Hepatocyte (in vitro differentiated cells): ENCODE data around the gene MLIP. TPM values are rescaled to one million over a fixed set of nuclear protein-coding genes. Genes with fewer than 3 reads are reported as not detected.

ENCODE experiments used
- DNase-seq: peaks from one replicate; pipeline ENCODE4 v3.0.0-alpha.2; 2016; ENCODE audit warnings: low spot score
- H2AFZ ChIP-seq: fragments of 200-600 bp; sonication (generic); 2 replicates; pipeline ENCODE4 v1.6.0; 2016; ENCODE audit warnings: antibody characterized with exemption, mild to moderate bottlenecking
- H3K27ac ChIP-seq: fragments of 200-600 bp; sonication (generic); 2 replicates; pipeline ENCODE4 v1.5.1; 2016; ENCODE audit warnings: mild to moderate bottlenecking
- H3K27me3 ChIP-seq: fragments of 200-600 bp; sonication (generic); 2 replicates; pipeline ENCODE4 v1.6.1; 2016
- H3K36me3 ChIP-seq: fragments of 200-600 bp; sonication (generic); replicated peaks from 2 replicates; pipeline ENCODE4 v1.5.1; 2016; ENCODE audit warnings: low read depth; ENCODE audit not compliant: insufficient read depth
- H3K4me1 ChIP-seq: fragments of 200-600 bp; sonication (generic); 2 replicates; pipeline ENCODE4 v1.5.1; 2016; ENCODE audit warnings: mild to moderate bottlenecking, moderate library complexity; ENCODE audit not compliant: insufficient read depth
- H3K4me2 ChIP-seq: fragments of 200-600 bp; sonication (generic); 2 replicates; pipeline ENCODE4 v1.6.0; 2016
- H3K4me3 ChIP-seq: fragments of 200-600 bp; sonication (generic); 2 replicates; pipeline ENCODE4 v1.5.1; 2016; ENCODE audit warnings: mild to moderate bottlenecking
- H3K79me2 ChIP-seq: fragments of 200-600 bp; sonication (generic); 2 replicates; pipeline ENCODE4 v1.6.0; 2017; ENCODE audit warnings: mild to moderate bottlenecking
- H3K9me2 ChIP-seq: fragments of 200-600 bp; sonication (generic); replicated peaks from 2 replicates; pipeline ENCODE4 v1.6.0; 2017; ENCODE audit warnings: mild to moderate bottlenecking; ENCODE audit not compliant: insufficient read depth
- H3K9me3 ChIP-seq: fragments of 200-600 bp; sonication (generic); 2 replicates; pipeline ENCODE4 v1.5.1; 2016; ENCODE audit warnings: low read depth, mild to moderate bottlenecking
- H4K20me1 ChIP-seq: fragments of 200-600 bp; sonication (generic); 2 replicates; pipeline ENCODE4 v1.6.0; 2016; ENCODE audit warnings: mild to moderate bottlenecking; ENCODE audit not compliant: insufficient read depth, poor library complexity, severe bottlenecking
- EZH2 ChIP-seq: fragments of 200-600 bp; sonication (generic); IDR thresholded peaks from 2 replicates; pipeline ENCODE4 v1.6.1; 2016; ENCODE audit warnings: antibody characterized with exemption, mild to moderate bottlenecking, borderline replicate concordance
- EZH2phosphoT487 ChIP-seq: fragments of 200-600 bp; sonication (generic); IDR thresholded peaks from one replicate; pipeline ENCODE4 v1.6.1; 2018; ENCODE audit warnings: antibody characterized with exemption, mild to moderate bottlenecking, low read depth, moderate library complexity; ENCODE audit not compliant: unreplicated experiment, severe bottlenecking
- WGBS: methylation state at CpG from one replicate; pipeline ENCODE4 v1.1.6; 2016; ENCODE audit warnings: low lambda C conversion rate; ENCODE audit errors: missing lambda C conversion rate; 5-methylcytosine and 5-hydroxymethylcytosine counted together
- polyA plus RNA-seq: library from polyadenylated mRNA; unstranded; fragments of >200 nt; fragmentation: Nextera tagmentation; extraction: Ambion mirVana; gene quantifications from 2 replicates; pipeline ENCODE4 v1.2.1, GENCODE V29; 2016
- total RNA-seq: library from RNA; depleted of rRNA; stranded (reverse); fragments of >200 nt; gene quantifications from 2 replicates; pipeline ENCODE4 v1.2.3, GENCODE V29; 2014
- TF ChIP-seq, protein P1 (sequence below): fragments of 200-600 bp; sonication (generic); IDR thresholded peaks from 2 replicates; pipeline ENCODE4 v1.5.1; 2016; ENCODE audit warnings: antibody characterized with exemption, mild to moderate bottlenecking; ENCODE audit not compliant: poor library complexity

Gene MLIP
- total and polyA plus RNA-seq, 2 experiments from 2014 or later = 1.2 to 1.5 TPM

DNA sequence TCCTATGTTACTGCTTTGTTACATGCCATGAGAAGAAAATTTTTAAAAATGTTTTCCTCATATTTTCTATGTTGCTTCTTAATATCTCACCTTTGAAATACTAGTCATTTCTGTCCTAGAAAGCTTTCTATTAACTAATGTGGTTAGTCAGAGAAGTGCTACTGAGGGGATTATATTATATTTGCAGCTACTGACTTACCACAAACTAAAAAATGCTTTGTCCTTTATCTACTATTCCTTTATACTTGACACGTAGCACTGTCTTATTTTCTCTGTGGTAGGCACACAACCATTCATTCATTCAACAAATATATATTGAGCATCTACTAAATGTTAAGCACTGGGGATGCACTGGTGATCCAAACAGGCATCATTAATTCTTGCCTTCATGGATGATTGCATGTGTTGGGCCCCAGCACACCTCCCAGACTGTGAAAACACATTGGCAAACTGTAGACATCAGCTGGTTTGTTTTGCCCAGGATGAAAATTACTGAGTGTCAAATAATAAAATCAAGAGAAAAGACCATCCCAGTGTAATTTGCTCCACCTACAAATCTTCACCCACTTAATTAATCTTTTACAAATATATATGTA, 10.7 kb upstream of the MLIP start:
- Histone ChIP-seq H3K27me3 (no peaks in the 10 kb centered on the region), H3K4me2 (no peak overlapping the region), H3K27ac (no peak overlapping the region), H3K79me2 (no peaks in the 10 kb centered on the region), H3K9me2 (no peaks in the 10 kb centered on the region), H2AFZ (no peak overlapping the region), H3K9me3 (no peaks in the 10 kb centered on the region), H3K4me1 (no peaks in the 10 kb centered on the region), H3K36me3 (no peaks in the 10 kb centered on the region), H4K20me1 (no peaks in the 10 kb centered on the region), H3K4me3 (no peak overlapping the region)
- no peak for DNase-seq
- TF ChIP-seq EZH2phosphoT487 = no peak
- TF ChIP-seq, protein P1, sequence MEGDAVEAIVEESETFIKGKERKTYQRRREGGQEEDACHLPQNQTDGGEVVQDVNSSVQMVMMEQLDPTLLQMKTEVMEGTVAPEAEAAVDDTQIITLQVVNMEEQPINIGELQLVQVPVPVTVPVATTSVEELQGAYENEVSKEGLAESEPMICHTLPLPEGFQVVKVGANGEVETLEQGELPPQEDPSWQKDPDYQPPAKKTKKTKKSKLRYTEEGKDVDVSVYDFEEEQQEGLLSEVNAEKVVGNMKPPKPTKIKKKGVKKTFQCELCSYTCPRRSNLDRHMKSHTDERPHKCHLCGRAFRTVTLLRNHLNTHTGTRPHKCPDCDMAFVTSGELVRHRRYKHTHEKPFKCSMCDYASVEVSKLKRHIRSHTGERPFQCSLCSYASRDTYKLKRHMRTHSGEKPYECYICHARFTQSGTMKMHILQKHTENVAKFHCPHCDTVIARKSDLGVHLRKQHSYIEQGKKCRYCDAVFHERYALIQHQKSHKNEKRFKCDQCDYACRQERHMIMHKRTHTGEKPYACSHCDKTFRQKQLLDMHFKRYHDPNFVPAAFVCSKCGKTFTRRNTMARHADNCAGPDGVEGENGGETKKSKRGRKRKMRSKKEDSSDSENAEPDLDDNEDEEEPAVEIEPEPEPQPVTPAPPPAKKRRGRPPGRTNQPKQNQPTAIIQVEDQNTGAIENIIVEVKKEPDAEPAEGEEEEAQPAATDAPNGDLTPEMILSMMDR = no peak
- TF ChIP-seq EZH2 = no peak
- WGBS = 96% methylated on average over 1 of the region's 1 CpG

DNA sequence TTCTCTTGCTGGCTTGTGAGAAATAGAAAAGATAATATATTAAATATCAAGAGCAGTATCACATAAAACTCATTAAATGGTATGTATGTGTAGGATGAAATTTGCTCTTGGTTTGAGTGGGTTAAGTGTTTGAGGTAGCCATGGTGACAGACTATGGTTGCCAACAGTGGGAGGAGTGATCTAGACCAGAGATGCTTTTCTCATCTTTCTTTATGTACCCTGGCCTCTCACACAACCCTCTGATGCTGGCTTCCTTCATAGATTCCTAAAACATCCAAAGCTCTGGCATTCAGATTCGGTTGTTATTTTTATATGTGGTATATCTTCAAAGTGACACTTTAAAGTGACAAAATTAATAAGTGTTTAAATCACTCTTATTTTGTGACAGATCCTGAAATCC, 9.0 kb upstream of the MLIP start:
- H3K4me2 ChIP-seq = no peak overlapping the region
- 88% methylated on average over 1 of the region's 1 CpG for WGBS
- H3K27me3 ChIP-seq = no peaks in the 10 kb centered on the region
- no peak overlapping the region for H3K27ac ChIP-seq
- H3K9me2 ChIP-seq = no peaks in the 10 kb centered on the region
- H4K20me1 ChIP-seq = no peaks in the 10 kb centered on the region
- H3K79me2 ChIP-seq = no peaks in the 10 kb centered on the region
- no peaks in the 10 kb centered on the region for H3K4me1 ChIP-seq
- H3K9me3 ChIP-seq = no peaks in the 10 kb centered on the region
- DNase-seq = no peak
- no peak overlapping the region for H3K4me3 ChIP-seq
- H3K36me3 ChIP-seq = no peaks in the 10 kb centered on the region
- TF ChIP-seq EZH2phosphoT487 = no peak
- no peak for TF ChIP-seq EZH2
- TF ChIP-seq, protein P1 = no peak
- no peak overlapping the region for H2AFZ ChIP-seq

DNA sequence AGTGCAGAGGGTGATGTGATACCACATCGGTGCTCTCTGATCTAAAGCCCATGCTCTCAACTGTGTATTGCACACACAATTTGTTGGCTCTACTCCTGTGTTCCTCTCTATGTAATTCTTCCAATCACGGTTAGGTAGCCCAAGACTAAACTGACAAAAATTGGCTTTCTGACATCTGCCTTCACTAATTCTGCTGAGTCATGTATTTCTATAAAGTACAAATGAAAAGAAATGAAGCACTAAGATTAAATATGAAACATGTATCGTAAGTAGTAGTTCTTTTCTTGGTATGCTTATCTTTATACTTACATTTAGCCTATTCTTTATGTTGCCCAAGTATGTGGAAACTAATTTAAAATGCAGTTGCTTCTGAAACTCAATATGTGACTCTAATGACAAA, 7.7 kb upstream of the MLIP start:
- Histone ChIP-seq H2AFZ (no peak overlapping the region), H3K9me3 (no peaks in the 10 kb centered on the region), H3K27me3 (no peaks in the 10 kb centered on the region), H3K9me2 (no peaks in the 10 kb centered on the region), H3K27ac (no peak overlapping the region), H4K20me1 (no peaks in the 10 kb centered on the region), H3K4me2 (no peak overlapping the region), H3K4me1 (no peaks in the 10 kb centered on the region), H3K36me3 (no peaks in the 10 kb centered on the region), H3K79me2 (no peaks in the 10 kb centered on the region), H3K4me3 (no peak overlapping the region)
- DNase-seq = no peak
- TF ChIP-seq EZH2phosphoT487 = no peak
- TF ChIP-seq, protein P1 = no peak
- TF ChIP-seq EZH2 = no peak
- 91% methylated on average over 3 of the region's 3 CpGs for WGBS

DNA sequence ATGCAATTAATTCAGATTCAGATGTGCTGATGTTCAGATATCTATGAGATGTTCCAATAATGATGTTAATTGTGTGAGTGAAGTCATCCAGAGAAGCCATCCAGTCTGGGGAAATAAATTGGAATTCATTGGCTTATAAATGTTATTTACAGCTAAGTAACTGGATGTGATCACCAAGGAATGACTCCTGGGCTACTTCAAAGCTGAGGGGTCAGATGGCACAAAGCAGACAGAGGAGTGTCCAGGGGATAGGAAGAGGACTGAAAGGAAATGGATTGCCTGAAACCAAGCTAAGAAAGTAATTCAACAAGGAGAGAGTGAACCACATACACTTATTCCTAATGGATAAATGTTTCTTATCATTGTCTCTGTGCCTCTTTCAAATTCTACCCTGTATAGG, 4.5 kb upstream of the MLIP start:
- Histone ChIP-seq H3K4me2 (no peak overlapping the region), H2AFZ (no peak overlapping the region)

More for the DNA sequence above, 4.5 kb upstream of the MLIP start:
- Histone ChIP-seq H3K79me2 (no peaks in the 10 kb centered on the region), H3K27ac (no peak overlapping the region), H3K36me3 (no peaks in the 10 kb centered on the region), H3K4me1 (no peaks in the 10 kb centered on the region), H3K27me3 (no peaks in the 10 kb centered on the region), H3K9me3 (no peaks in the 10 kb centered on the region), H3K4me3 (no peak overlapping the region), H3K9me2 (no peaks in the 10 kb centered on the region), H4K20me1 (no peaks in the 10 kb centered on the region)
- no peak for DNase-seq
- TF ChIP-seq, protein P1 = no peak
- TF ChIP-seq EZH2 (no peak), EZH2phosphoT487 (no peak)
